ENCODE results near the gene CAPZA2. TPM values are rescaled to one million over a fixed set of nuclear protein-coding genes. Genes with fewer than 3 reads are reported as not detected.

The CAPZA2 gene
- total RNA-seq, 1 experiment from 2014 or later, result 173 TPM

DNA sequence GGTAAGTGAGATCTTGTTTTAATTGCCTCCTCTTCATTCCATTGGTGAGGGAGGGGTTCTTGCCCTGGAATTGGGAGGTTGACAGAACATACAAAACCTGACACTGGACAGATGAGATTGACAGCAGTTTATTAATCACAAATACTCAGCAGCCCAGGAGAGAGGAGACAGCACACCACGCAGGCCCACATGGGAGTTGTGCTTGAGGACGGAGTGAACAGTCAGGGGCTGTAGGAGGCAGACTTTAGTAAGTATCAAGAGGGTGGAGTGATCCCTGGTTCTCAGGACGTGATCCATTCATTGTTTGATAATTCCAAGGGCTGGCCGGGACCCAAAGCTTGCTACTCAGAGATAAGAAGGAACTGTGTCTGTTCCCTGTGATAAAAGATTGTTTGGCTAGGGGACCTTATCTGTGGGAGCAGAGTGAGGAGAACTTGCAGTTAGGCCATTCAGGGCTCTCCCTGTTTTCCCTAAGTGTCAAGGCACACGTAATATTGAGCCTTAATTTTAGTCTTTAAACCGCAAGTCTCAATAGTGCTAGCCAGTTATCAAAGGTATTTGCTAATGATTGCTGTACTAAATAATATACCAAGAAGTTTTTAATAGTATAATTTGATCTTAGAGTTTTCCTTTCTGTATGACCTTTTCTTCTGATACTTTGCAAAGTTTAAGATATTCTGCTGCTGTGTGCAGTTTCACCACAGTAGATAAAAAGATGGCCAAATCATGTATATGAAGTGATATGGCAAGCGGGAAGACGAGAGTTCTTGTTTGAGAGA lies 14.5 kb downstream of the CAPZA2 start:
- no peak overlapping the region for H3K27ac Mint-ChIP-seq (ENCODE audit: low read depth, unreplicated experiment)
- ChIA-PET POLR2A (no interaction called here), CTCF (no interaction called here)
- no peaks in the 10 kb centered on the region for H3K36me3 Mint-ChIP-seq (ENCODE audit: insufficient read depth, unreplicated experiment)
- TF ChIP-seq, protein P1, sequence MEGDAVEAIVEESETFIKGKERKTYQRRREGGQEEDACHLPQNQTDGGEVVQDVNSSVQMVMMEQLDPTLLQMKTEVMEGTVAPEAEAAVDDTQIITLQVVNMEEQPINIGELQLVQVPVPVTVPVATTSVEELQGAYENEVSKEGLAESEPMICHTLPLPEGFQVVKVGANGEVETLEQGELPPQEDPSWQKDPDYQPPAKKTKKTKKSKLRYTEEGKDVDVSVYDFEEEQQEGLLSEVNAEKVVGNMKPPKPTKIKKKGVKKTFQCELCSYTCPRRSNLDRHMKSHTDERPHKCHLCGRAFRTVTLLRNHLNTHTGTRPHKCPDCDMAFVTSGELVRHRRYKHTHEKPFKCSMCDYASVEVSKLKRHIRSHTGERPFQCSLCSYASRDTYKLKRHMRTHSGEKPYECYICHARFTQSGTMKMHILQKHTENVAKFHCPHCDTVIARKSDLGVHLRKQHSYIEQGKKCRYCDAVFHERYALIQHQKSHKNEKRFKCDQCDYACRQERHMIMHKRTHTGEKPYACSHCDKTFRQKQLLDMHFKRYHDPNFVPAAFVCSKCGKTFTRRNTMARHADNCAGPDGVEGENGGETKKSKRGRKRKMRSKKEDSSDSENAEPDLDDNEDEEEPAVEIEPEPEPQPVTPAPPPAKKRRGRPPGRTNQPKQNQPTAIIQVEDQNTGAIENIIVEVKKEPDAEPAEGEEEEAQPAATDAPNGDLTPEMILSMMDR (IDR thresholded peaks at IDR 0.05; ENCODE audit: unreplicated experiment), result no peak
- no peaks in the 10 kb centered on the region for H3K27me3 Mint-ChIP-seq (ENCODE audit: insufficient read depth, unreplicated experiment)
- no TSS peak for BruUV-seq (replicated peaks)
- H3K4me1 Mint-ChIP-seq (ENCODE audit: insufficient read depth, unreplicated experiment), result peaks cover 14% of the 10 kb centered on the region
- no peaks in the 10 kb centered on the region for H3K9me3 Mint-ChIP-seq (ENCODE audit: unreplicated experiment)
- intact Hi-C loops (cut with micrococcal nuclease), result no loop called here
- no peak for DNase-seq (ENCODE audit: unreplicated experiment)
- H3K4me3 Mint-ChIP-seq (ENCODE audit: unreplicated experiment), result no peak overlapping the region

DNA sequence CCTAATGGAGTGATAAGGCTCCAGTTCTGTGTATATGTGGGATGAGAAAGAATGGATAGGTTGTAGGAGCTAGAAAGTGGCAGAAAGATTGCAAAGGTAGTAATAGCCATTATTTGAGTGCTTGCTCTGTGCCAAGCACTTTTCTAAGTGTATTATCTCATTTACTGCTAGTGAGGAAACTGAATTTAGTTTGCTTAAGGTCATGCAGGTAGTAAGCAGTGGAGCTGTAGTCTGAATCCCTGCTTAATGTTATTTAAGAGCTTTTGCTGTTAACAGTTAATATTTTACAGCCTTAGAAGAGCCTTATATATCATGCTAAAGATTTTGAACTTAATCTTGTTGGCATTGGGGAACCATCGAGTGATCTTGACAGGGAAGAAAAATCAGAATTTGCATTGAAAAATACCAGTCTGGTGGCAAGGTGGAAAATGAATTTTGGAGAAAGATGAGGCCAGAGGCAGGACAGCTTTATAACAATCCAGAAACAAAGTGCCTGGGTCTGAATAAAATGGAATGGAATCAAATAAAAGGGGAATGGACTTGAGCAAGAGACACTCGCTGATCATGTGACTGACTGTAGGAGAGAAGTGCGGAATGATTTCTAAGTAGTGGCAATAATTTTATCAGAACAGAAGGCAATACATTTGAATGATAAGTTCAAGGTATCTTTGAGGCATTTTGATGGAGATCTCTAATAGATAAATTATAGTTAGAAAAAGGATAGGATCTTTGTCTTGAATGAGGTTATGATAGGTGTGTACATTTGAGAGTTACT lies 15.2 kb downstream of the CAPZA2 start:
- no peaks in the 10 kb centered on the region for H3K9me3 Mint-ChIP-seq (ENCODE audit: unreplicated experiment)
- no peak overlapping the region for H3K4me3 Mint-ChIP-seq (ENCODE audit: unreplicated experiment)
- ChIA-PET CTCF (no interaction called here), POLR2A (interaction anchor here (0.7 kb wide), 1 partner anchor 53 kb away, joined by 3 read pairs; no protein-coding TSS in a partner anchor)
- peaks cover 12% of the 10 kb centered on the region for H3K4me1 Mint-ChIP-seq (ENCODE audit: insufficient read depth, unreplicated experiment)
- no peaks in the 10 kb centered on the region for H3K27me3 Mint-ChIP-seq (ENCODE audit: insufficient read depth, unreplicated experiment)
- H3K36me3 Mint-ChIP-seq (ENCODE audit: insufficient read depth, unreplicated experiment), result no peaks in the 10 kb centered on the region
- no TSS peak for BruUV-seq (replicated peaks)
- no peak for DNase-seq (ENCODE audit: unreplicated experiment)
- TF ChIP-seq, protein P1 (IDR thresholded peaks at IDR 0.05; ENCODE audit: unreplicated experiment), result no peak
- intact Hi-C loops (cut with micrococcal nuclease), result no loop called here
- H3K27ac Mint-ChIP-seq (ENCODE audit: low read depth, unreplicated experiment), result no peak overlapping the region

DNA sequence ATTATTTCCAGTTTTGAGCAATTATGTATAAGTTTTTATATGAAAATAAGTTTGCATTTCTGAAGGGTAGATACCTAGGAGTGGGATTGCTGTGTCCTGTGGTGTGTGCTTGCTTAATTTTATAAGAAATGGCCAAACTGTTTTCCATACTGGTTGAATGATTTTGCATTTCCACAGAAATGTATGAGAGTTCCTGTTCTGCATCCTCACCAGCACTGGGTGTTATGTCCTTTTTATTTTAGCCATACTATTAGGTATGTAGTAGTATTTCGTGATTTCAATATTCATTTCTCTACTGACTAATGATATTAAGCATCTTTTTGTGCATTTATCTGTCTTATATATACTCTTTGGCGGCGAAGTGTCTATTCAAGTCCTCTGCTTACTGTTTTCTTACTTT lies 22.3 kb downstream of the CAPZA2 start:
- H3K27ac Mint-ChIP-seq (ENCODE audit: low read depth, unreplicated experiment), result no peak overlapping the region
- H3K9me3 Mint-ChIP-seq (ENCODE audit: unreplicated experiment), result peaks cover 8% of the 10 kb centered on the region
- DNase-seq (ENCODE audit: unreplicated experiment), result no peak
- TF ChIP-seq, protein P1 (IDR thresholded peaks at IDR 0.05; ENCODE audit: unreplicated experiment), result no peak
- H3K4me1 Mint-ChIP-seq (ENCODE audit: insufficient read depth, unreplicated experiment), result peaks cover 11% of the 10 kb centered on the region
- BruUV-seq (replicated peaks), result no TSS peak
- intact Hi-C loops (cut with micrococcal nuclease), result no loop called here
- POLR2A ChIA-PET, result no interaction called here
- H3K27me3 Mint-ChIP-seq (ENCODE audit: insufficient read depth, unreplicated experiment), result no peaks in the 10 kb centered on the region
- no peak overlapping the region for H3K4me3 Mint-ChIP-seq (ENCODE audit: unreplicated experiment)
- CTCF ChIA-PET, result no interaction called here
- peaks cover 23% of the 10 kb centered on the region for H3K36me3 Mint-ChIP-seq (ENCODE audit: insufficient read depth, unreplicated experiment)

DNA sequence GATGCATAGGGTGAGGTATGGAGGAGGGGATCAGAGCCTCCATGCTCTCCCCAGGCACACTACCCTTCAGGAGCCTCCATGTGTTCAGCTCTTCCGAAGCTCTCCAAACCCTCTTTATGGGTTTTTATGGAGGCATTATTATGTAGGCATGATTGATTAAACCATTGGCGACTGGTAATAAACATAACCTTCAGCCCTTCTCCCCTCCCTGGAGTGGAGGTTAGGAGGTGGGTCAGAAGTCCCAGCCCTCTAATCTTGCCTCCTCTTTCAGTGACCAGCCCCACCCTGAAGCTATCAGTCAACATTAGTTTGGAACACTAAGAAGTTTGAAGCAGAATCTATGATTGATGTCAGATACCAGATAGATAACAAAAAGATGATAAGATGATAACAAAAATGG lies 23.3 kb downstream of the CAPZA2 start:
- Mint-ChIP-seq H3K4me3 (ENCODE audit: unreplicated experiment) (no peak overlapping the region), H3K4me1 (ENCODE audit: insufficient read depth, unreplicated experiment) (peaks cover 11% of the 10 kb centered on the region)
- CTCF ChIA-PET, result interaction anchor here (0.6 to 0.8 kb wide), 2 partner anchors 13 to 295 kb away, joined by 3 to 4 read pairs; no protein-coding TSS in a partner anchor

More for the DNA sequence above, 23.3 kb downstream of the CAPZA2 start:
- intact Hi-C loops (cut with micrococcal nuclease), result no loop called here
- DNase-seq (ENCODE audit: unreplicated experiment), result no peak
- no peaks in the 10 kb centered on the region for H3K27me3 Mint-ChIP-seq (ENCODE audit: insufficient read depth, unreplicated experiment)
- BruUV-seq (replicated peaks), result no TSS peak
- TF ChIP-seq, protein P1 (IDR thresholded peaks at IDR 0.05; ENCODE audit: unreplicated experiment), result no peak
- POLR2A ChIA-PET, result no interaction called here
- no peak overlapping the region for H3K27ac Mint-ChIP-seq (ENCODE audit: low read depth, unreplicated experiment)
- H3K9me3 Mint-ChIP-seq (ENCODE audit: unreplicated experiment), result peaks cover 8% of the 10 kb centered on the region
- H3K36me3 Mint-ChIP-seq (ENCODE audit: insufficient read depth, unreplicated experiment), result peaks cover 33% of the 10 kb centered on the region
